Nephron (organoid): ENCODE results near the gene STPG2.

Experiments used
- H3K27ac Mint-ChIP-seq, 3 experiments: 2 replicates each; pipeline ENCODE4 v1.8.0; 2020; ENCODE audit warnings: mixed read lengths in 3 of 3, mild to moderate bottlenecking in 2 of 3, moderate library complexity in 1 of 3
- H3K27me3 Mint-ChIP-seq: 2 replicates; pipeline ENCODE4 v1.8.0; 2021; ENCODE audit warnings: low read depth, mild to moderate bottlenecking, moderate library complexity, mixed read lengths
- H3K36me3 Mint-ChIP-seq: 2 replicates; pipeline ENCODE4 v1.8.0; 2020; ENCODE audit warnings: low read depth, mixed read lengths
- H3K4me1 Mint-ChIP-seq: 2 replicates; pipeline ENCODE4 v1.8.0; 2020; ENCODE audit warnings: mixed read lengths
- H3K4me3 Mint-ChIP-seq, 3 experiments: 2 replicates each; pipeline ENCODE4 v1.8.0; 2020; ENCODE audit warnings: mild to moderate bottlenecking in 3 of 3, mixed read lengths in 3 of 3, moderate library complexity in 2 of 3
- H3K9me3 Mint-ChIP-seq: 2 replicates; pipeline ENCODE4 v1.8.0; 2020; ENCODE audit warnings: mixed read lengths
- TF ChIP-seq, protein P1 (sequence below), 3 experiments: fragments of 200-600 bp; sonication (generic); IDR thresholded peaks; one replicate each; pipeline ENCODE4 v1.5.0; 2021; ENCODE audit warnings: antibody characterized with exemption in 3 of 3; ENCODE audit not compliant: unreplicated experiment in 3 of 3

The STPG2 gene

DNA sequence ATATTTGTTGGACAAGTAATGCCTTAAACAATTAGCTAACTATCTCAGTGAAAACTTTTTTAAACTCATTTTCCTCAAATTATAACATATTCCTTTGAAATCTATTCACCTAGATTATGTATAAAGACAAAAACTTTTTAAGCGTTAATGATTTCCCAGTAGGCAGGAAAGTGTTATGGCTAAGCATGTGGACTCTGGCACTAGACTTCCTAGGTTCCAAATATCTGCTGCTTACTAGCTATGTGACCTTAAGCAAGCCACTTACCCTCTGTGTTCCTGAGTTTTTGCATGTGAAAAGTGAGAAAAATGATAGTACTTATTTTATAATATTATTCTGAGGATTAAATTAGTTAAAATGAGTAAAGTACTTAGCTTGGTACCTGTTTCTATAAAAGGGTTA is 301.8 kb downstream of the STPG2 start:
- TF ChIP-seq, protein P1, sequence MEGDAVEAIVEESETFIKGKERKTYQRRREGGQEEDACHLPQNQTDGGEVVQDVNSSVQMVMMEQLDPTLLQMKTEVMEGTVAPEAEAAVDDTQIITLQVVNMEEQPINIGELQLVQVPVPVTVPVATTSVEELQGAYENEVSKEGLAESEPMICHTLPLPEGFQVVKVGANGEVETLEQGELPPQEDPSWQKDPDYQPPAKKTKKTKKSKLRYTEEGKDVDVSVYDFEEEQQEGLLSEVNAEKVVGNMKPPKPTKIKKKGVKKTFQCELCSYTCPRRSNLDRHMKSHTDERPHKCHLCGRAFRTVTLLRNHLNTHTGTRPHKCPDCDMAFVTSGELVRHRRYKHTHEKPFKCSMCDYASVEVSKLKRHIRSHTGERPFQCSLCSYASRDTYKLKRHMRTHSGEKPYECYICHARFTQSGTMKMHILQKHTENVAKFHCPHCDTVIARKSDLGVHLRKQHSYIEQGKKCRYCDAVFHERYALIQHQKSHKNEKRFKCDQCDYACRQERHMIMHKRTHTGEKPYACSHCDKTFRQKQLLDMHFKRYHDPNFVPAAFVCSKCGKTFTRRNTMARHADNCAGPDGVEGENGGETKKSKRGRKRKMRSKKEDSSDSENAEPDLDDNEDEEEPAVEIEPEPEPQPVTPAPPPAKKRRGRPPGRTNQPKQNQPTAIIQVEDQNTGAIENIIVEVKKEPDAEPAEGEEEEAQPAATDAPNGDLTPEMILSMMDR (IDR thresholded peaks at IDR 0.05; ENCODE audit: unreplicated experiment in 3 of 3): no peak
- H3K4me1 Mint-ChIP-seq: no peaks in the 10 kb centered on the region
- H3K4me3 Mint-ChIP-seq: no peak overlapping the region
- H3K36me3 Mint-ChIP-seq: no peaks in the 10 kb centered on the region
- no peaks in the 10 kb centered on the region for H3K27me3 Mint-ChIP-seq
- no peaks in the 10 kb centered on the region for H3K9me3 Mint-ChIP-seq
- no peak overlapping the region for H3K27ac Mint-ChIP-seq

DNA sequence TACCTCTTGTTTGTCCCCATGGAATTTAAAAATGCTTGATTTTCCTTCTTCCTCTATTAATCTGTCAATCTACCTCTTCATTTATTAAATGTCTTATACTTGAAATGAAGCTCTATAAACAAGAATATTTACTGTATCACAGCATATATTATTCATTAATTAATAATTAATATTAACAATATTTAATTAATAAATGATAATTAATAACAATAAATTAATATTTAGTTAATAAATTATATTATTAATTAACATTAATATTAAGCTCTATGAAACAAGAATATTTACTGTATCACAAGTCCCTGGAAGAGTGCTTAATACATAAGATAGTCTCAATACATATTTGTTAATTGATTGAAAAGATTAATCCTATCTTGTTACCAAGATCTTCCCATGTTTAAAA is 306.6 kb downstream of the STPG2 start:
- Mint-ChIP-seq H3K27ac (no peak overlapping the region), H3K9me3 (peaks cover 3% of the 10 kb centered on the region), H3K4me1 (no peaks in the 10 kb centered on the region), H3K27me3 (no peaks in the 10 kb centered on the region), H3K36me3 (no peaks in the 10 kb centered on the region), H3K4me3 (no peak overlapping the region)
- TF ChIP-seq, protein P1 (IDR thresholded peaks at IDR 0.05; ENCODE audit: unreplicated experiment in 3 of 3): no peak

DNA sequence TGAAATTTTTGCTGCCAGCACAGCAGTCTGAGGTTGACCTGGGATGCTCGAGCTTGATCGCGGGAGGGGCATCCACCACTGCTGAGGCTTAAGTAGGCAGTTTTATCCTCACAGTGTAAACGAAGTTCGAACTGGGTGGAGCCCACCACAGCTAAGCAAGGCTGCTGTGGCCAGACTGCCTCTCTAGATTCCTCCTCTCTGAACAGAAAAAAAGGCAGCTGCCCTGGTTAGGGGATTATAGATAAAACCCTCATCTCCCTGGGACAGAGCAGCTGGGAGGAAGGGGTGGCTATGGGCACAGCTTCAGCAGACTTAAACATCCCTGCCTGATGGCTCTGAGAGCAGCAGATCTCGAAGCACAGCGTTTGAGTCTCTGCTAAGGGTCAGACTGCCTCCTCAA is 314.6 kb downstream of the STPG2 start:
- Mint-ChIP-seq H3K4me1 (no peaks in the 10 kb centered on the region), H3K27me3 (no peaks in the 10 kb centered on the region), H3K27ac (no peak overlapping the region), H3K36me3 (no peaks in the 10 kb centered on the region), H3K4me3 (no peak overlapping the region), H3K9me3 (peaks cover 15% of the 10 kb centered on the region)
- TF ChIP-seq, protein P1 (IDR thresholded peaks at IDR 0.05; ENCODE audit: unreplicated experiment in 3 of 3): no peak

DNA sequence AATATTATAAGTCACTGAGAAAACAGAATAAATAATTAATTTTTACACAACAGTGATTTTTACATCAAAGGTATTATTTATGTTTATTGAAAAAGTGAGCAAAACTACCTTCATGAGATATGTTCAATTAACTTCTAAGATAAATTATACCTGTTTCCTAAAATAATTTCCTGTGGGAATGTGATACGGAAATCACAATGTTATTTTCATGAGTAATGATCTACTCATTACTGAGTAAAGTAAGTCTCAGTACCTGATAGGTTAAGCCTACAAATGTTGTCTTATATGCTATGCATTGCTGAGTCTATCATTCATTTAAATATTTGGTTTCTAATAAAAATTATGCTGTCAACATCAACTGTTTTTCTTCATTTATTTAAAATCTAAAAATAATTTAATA is 324.0 kb downstream of the STPG2 start:
- H3K4me3 Mint-ChIP-seq: no peak overlapping the region
- H3K4me1 Mint-ChIP-seq: no peaks in the 10 kb centered on the region
- no peaks in the 10 kb centered on the region for H3K9me3 Mint-ChIP-seq
- H3K27me3 Mint-ChIP-seq: no peaks in the 10 kb centered on the region
- H3K27ac Mint-ChIP-seq: no peak overlapping the region
- no peaks in the 10 kb centered on the region for H3K36me3 Mint-ChIP-seq
- TF ChIP-seq, protein P1 (IDR thresholded peaks at IDR 0.05; ENCODE audit: unreplicated experiment in 3 of 3): no peak

DNA sequence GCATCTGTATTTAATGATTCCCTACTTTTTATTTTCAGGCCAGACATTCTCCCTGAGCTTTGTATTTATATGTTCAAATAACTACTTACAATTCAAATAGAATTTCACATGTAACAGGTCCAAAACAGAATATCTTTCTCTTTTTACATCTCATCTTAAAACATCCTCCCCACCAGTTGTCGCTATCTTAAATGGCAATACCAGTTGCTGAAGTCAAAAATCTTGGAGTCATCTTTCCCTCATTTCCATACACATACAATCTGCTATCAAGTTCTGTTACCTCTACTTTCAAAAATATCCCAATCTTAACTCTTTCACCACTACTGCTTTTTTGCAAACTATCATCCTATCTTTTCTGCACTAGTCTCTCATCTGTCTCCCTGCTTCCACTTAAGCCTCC is 330.5 kb downstream of the STPG2 start:
- no peaks in the 10 kb centered on the region for H3K9me3 Mint-ChIP-seq
- no peak overlapping the region for H3K4me3 Mint-ChIP-seq
- no peaks in the 10 kb centered on the region for H3K36me3 Mint-ChIP-seq
- H3K27me3 Mint-ChIP-seq: no peaks in the 10 kb centered on the region
- no peak overlapping the region for H3K27ac Mint-ChIP-seq
- no peaks in the 10 kb centered on the region for H3K4me1 Mint-ChIP-seq
- TF ChIP-seq, protein P1 (IDR thresholded peaks at IDR 0.05; ENCODE audit: unreplicated experiment in 3 of 3): no peak

DNA sequence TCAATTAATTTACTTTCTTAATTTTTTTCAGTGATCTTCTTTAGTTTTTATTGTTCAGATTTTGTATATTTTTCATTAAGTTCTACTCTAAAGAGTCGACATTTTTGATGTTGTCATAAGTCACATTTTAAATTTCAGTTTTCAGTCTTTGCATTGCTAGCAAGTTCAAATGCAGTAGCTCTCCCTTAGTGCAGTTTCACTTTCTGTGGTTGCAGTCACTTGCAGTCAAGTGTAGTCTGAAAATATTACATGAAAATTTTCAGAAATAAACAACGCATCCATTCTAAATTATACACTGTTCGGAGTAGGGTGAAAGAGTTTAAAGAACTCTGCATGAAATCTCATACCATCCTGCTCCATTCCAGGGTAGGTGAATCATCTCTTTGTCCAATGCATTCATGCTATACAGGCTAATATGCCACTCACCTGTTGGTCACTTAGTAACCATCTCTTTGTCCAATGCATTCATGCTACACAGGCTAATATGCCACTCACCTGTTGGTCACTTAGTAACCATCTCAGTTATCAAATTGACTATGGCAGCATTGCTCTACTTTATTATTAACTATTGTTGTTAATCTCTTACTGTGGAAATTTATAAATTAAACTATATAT is 356.9 kb downstream of the STPG2 start:
- TF ChIP-seq, protein P1 (IDR thresholded peaks at IDR 0.05; ENCODE audit: unreplicated experiment in 3 of 3): no peak
- Mint-ChIP-seq H3K27ac (no peak overlapping the region), H3K4me3 (no peak overlapping the region), H3K36me3 (no peaks in the 10 kb centered on the region), H3K4me1 (no peaks in the 10 kb centered on the region), H3K9me3 (peaks cover 4% of the 10 kb centered on the region), H3K27me3 (no peaks in the 10 kb centered on the region)
